ENCODE data around the gene GPR137. TPM values are rescaled to one million over a fixed set of nuclear protein-coding genes. Genes with fewer than 3 reads are reported as not detected.

The GPR137 gene
- total RNA-seq, 1 donor, result 14.4 TPM

GRCh38 chr11:64268893-64269539, 16.6 kb upstream of the GPR137 start:
- DNase-seq (ENCODE audit: low read depth), result no peak
- TF ChIP-seq CTCF (IDR thresholded peaks at IDR 0.05; ENCODE audit: insufficient read depth, low read length), result no peak

GRCh38 chr11:64269540-64270220, 16.0 kb upstream of the GPR137 start:
- peak; percentile 100 for DNase-seq (ENCODE audit: low read depth)
- peak overlapping the region; percentile 76 for H3K4me3 ChIP-seq (ENCODE audit: low read depth, low read length)
- no peak for TF ChIP-seq CTCF (IDR thresholded peaks at IDR 0.05; ENCODE audit: insufficient read depth, low read length)

More at GRCh38 chr11:64268893-64269539, 16.6 kb upstream of the GPR137 start:
- peak overlapping the region; percentile 70 for H3K4me3 ChIP-seq (ENCODE audit: low read depth, low read length)

GRCh38 chr11:64275031-64275800, 10.4 kb upstream of the GPR137 start:
- TF ChIP-seq CTCF (IDR thresholded peaks at IDR 0.05; ENCODE audit: insufficient read depth, low read length), result no peak
- no peak overlapping the region for H3K4me3 ChIP-seq (ENCODE audit: low read depth, low read length)
- DNase-seq (ENCODE audit: low read depth), result no peak

GRCh38 chr11:64275841-64276240, 9.8 kb upstream of the GPR137 start:
- DNase-seq (ENCODE audit: low read depth), result no peak
- no peak overlapping the region for H3K4me3 ChIP-seq (ENCODE audit: low read depth, low read length)
- TF ChIP-seq CTCF (IDR thresholded peaks at IDR 0.05; ENCODE audit: insufficient read depth, low read length), result no peak

GRCh38 chr11:64276653-64277431, 8.8 kb upstream of the GPR137 start:
- no peak for DNase-seq (ENCODE audit: low read depth)
- no peak for TF ChIP-seq CTCF (IDR thresholded peaks at IDR 0.05; ENCODE audit: insufficient read depth, low read length)
- no peak overlapping the region for H3K4me3 ChIP-seq (ENCODE audit: low read depth, low read length)

- no peak for TF ChIP-seq CTCF (IDR thresholded peaks at IDR 0.05; ENCODE audit: insufficient read depth, low read length)
- DNase-seq (ENCODE audit: low read depth), result no peak
- no peak overlapping the region for H3K4me3 ChIP-seq (ENCODE audit: low read depth, low read length)
Observed at GRCh38 chr11:64278576-64279190, 7.0 kb upstream of the GPR137 start.
